HG03378 (cell line): ENCODE results near the gene HOXA11.

Experiments
- ATAC-seq: cut with Tn5 transposase; IDR thresholded peaks from one replicate; pipeline ENCODE4 v1.9.1; 2021; ENCODE audit warnings: mild to moderate bottlenecking, moderate library complexity; ENCODE audit not compliant: unreplicated experiment

Gene HOXA11

GRCh38 chr7:27138472-27138871, 46.6 kb downstream of the HOXA11 start:
- no peak for ATAC-seq

GRCh38 chr7:27137640-27138315, 47.3 kb downstream of the HOXA11 start:
- no peak for ATAC-seq

- ATAC-seq = no peak
Measured at GRCh38 chr7:27134392-27134791, 50.6 kb downstream of the HOXA11 start.

DNA sequence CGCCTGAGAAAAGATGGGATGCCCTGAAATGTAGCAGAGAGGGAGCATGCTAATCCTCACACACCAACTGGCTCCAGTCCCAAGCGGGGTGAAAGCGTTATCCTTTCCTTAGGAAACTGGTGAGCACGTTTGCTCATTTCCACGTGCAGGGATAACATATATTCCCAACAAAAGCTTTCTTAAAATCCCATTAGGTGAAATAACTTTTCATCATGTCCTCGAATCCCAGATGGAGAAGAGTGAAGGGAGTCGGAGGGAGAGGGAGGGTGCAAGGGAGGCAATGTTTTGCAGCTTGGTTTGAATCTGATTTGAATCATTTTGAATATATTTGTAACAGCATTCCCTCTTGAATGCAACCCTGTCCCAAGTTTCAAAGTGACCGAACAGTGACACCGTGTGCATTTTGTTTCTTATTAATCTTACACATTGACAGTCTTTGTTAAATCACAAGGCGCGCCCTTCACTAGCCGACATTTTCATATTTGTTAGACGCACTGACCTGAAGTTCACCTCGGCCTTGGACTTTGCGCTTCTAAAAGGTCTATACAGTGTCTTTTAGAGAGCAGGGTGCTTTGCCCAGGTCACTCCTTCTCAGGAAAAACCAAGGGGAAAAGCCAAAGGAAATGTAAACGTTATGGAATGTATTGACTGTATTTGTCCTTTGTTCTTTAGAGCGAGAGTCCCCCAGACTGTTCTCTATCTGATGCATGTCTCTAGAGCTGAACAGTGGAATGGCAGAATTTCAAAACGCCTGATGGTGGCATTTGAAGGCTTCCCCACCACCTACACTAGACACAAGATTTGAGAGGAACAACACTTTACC, 51.4 kb downstream of the HOXA11 start:
- ATAC-seq = no peak

- ATAC-seq = no peak
Measured at GRCh38 chr7:27132978-27133377, 52.1 kb downstream of the HOXA11 start.

DNA sequence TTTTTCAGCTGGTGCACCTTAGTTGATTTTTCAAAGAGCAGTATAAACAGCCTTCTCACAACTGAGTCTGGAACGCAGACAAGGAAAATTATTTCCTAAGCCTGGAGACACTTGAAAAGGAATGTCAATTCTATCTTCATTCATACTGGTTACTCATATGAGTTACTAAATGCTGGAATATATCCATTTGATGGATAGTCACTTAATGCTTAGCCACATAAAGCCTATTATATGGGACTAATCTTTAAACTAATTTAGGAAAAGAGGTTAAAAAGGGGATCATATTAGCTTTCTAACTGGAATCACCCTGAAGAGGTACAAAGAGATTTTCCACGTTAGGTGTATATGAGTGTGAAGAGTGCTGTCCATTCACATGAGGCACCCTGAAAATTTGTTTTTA, 52.8 kb downstream of the HOXA11 start:
- ATAC-seq = no peak

DNA sequence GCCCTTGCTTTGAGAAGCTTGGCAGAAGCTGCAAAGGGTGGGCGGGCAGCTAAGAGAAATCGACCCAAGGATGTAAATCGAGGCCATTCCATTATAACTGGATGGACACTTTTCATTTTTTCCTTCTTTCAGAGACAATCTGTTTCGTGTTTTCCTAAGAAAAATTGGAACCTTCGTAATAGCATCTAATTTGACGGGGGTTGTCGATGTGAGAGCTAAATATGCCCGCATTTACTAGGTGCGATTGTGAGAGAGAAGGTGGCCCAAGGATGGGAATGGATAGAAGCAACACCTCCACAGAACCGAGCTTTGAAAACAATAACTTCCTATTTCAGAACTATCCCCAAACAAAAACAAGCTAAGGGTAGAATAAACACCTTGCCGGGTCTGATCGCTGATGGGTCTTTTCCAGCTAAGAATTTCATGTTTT, 53.6 kb downstream of the HOXA11 start:
- ATAC-seq = no peak
